Prostate gland (tissue), 2 donors: ENCODE data around the gene INPP4B.

Source experiments
- POLR2A ChIP-seq: fragments of 450-650 bp; IDR thresholded peaks from one replicate; pipeline ENCODE4 v1.6.1; 2016; ENCODE audit warnings: antibody characterized with exemption, mild to moderate bottlenecking
- POLR2AphosphoS5 ChIP-seq: sonication (generic); formaldehyde crosslinking; IDR thresholded peaks from one replicate; pipeline ENCODE4 v1.6.1; 2017; ENCODE audit warnings: antibody characterized with exemption
- TF ChIP-seq, protein P1 (sequence below), 4 experiments: fragments of 200-600 bp in 2 of 4; fragments of 450-650 bp in 2 of 4; sonication (generic) in 2 of 4; IDR thresholded peaks; 1 replicate in 3 of 4; 2 replicates in 1 of 4; pipeline ENCODE4 v1.5.1; 2016 to 2019; ENCODE audit warnings: antibody characterized with exemption in 4 of 4, mild to moderate bottlenecking in 2 of 4, moderate library complexity in 2 of 4

DNA sequence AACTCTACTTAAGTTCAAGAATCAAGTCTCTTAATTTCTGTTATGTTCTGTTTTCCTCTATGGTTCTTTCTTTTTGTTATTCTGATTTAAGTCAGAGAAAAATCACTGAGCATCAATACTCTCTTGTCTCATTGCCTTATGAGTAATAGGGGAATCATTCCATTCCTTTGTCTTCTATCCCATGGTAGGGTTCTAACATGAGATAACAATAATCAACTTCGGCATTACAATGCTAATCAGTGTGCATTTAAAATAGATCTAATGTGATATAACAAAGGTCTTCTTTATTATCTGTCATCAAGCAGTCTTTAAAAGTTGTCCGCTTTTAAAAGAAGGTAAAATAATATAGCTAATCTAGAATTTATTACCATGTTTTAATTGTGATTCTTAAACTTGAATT lies 762.8 kb downstream of the INPP4B start:
- no peak for TF ChIP-seq POLR2A
- TF ChIP-seq POLR2AphosphoS5: no peak
- TF ChIP-seq, protein P1, sequence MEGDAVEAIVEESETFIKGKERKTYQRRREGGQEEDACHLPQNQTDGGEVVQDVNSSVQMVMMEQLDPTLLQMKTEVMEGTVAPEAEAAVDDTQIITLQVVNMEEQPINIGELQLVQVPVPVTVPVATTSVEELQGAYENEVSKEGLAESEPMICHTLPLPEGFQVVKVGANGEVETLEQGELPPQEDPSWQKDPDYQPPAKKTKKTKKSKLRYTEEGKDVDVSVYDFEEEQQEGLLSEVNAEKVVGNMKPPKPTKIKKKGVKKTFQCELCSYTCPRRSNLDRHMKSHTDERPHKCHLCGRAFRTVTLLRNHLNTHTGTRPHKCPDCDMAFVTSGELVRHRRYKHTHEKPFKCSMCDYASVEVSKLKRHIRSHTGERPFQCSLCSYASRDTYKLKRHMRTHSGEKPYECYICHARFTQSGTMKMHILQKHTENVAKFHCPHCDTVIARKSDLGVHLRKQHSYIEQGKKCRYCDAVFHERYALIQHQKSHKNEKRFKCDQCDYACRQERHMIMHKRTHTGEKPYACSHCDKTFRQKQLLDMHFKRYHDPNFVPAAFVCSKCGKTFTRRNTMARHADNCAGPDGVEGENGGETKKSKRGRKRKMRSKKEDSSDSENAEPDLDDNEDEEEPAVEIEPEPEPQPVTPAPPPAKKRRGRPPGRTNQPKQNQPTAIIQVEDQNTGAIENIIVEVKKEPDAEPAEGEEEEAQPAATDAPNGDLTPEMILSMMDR (IDR thresholded peaks at IDR 0.05): no peak
